ENCODE measurements around the gene PI16.

Gene PI16

DNA sequence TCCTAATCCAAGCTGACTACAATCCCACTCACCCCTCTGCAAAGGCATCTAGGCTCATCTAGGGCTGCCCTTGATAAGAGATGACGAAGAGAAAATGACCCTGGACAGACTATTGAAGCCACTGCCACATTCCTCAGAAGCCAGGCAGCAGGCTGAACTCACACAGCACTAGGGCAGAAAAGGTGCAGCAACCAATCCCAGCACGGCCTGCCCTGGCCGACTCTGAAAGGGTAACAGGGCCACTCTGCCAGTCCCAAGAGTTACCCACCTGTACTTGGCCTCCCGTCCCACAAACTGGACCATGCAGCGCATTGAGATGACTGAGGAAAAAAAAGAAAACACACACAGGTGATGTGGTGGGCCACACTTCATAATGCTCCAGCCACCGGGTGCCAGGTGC lies 22.4 kb downstream of the PI16 start:
- H3K36me3 ChIP-seq (ENCODE audit: control insufficient read depth, insufficient read depth, low read length), result peaks cover 78% of the 10 kb centered on the region
- H3K4me1 ChIP-seq (ENCODE audit: control insufficient read depth, insufficient read depth, low read length), result peaks cover 16% of the 10 kb centered on the region
- no peak overlapping the region for H3K27ac ChIP-seq (ENCODE audit: low read depth, low read length)
- no peak overlapping the region for H3K4me3 ChIP-seq (ENCODE audit: low read depth, low read length)
- H3K27me3 ChIP-seq (ENCODE audit: control insufficient read depth, insufficient read depth, low read length), result no peaks in the 10 kb centered on the region
- H3K9ac ChIP-seq (ENCODE audit: low read depth, low read length), result no peak overlapping the region
- H3K9me3 ChIP-seq (ENCODE audit: control insufficient read depth, insufficient read depth, low read length), result no peaks in the 10 kb centered on the region

DNA sequence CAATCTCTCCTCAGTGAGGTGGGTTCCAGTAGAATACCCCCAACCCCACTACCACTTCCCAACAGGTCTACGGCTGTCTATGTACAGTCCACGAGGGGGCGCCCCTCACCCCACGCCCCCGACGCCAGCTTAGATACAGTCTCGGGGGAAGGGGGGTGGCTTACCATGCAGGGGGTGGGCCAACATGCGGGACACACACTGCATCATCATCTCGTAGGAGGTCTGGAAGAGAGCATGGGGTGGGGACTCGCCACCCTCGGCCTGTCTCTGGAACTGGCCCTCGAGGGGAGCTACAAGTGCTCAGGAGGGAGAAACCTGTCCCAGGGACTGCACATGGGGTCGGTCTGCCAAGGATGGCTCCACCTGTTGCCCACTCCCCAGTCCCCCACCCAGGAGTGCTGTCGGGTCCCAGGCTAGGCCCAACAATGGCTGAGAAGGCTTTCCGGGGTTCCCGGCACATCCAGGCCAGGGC lies 23.0 kb downstream of the PI16 start:
- Histone ChIP-seq H3K4me3 (ENCODE audit: low read depth, low read length) (no peak overlapping the region), H3K36me3 (ENCODE audit: control insufficient read depth, insufficient read depth, low read length) (peaks cover 72% of the 10 kb centered on the region), H3K9me3 (ENCODE audit: control insufficient read depth, insufficient read depth, low read length) (no peaks in the 10 kb centered on the region), H3K4me1 (ENCODE audit: control insufficient read depth, insufficient read depth, low read length) (peaks cover 18% of the 10 kb centered on the region), H3K27me3 (ENCODE audit: control insufficient read depth, insufficient read depth, low read length) (no peaks in the 10 kb centered on the region), H3K27ac (ENCODE audit: low read depth, low read length) (no peak overlapping the region), H3K9ac (ENCODE audit: low read depth, low read length) (no peak overlapping the region)

DNA sequence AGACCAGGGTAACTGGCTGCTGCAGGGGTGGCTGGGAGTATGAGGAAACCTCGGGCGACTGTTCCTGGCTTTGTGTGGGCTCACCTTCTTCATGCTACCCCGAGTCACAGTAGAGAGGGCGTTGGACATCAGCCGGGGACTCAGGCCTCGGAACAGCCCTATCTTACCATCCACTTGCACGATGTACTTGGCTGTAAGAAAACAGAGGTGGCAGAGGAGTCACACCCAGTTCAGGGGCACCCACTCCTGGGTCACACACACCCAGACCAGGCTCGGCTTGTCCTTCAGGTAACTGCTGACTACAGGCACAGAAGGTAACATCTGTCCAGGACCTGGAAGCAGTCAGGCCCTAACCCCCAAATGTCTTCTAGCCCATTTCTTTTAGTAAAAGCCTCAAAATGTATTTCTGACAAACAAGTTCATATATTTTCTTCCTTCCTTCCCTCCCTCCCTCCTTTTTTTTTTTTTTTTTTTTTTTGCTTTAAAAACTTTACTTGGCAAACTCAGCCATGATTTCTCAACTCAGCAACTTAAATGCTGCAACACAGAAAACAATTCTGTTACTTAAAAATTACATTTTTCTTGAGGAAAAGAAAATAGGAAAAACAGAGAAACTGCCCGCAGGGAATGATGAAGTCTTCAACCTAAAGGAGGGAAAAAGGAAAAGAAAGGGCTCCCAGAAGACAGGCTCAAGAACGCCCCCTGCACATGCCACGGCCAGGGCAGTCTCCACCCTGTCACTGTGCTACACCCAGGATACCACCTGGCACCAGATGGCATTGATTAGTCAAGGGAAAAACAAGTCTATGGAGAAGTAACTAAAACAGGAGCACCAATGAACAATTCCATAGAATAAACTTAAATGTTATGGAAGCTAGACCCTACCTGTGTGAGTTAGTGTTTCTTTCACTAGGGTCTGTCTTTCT lies 24.1 kb downstream of the PI16 start:
- no peak overlapping the region for H3K4me3 ChIP-seq (ENCODE audit: low read depth, low read length)
- peaks cover 60% of the 10 kb centered on the region for H3K36me3 ChIP-seq (ENCODE audit: control insufficient read depth, insufficient read depth, low read length)
- H3K9ac ChIP-seq (ENCODE audit: low read depth, low read length), result no peak overlapping the region
- H3K27ac ChIP-seq (ENCODE audit: low read depth, low read length), result no peak overlapping the region
- peaks cover 18% of the 10 kb centered on the region for H3K4me1 ChIP-seq (ENCODE audit: control insufficient read depth, insufficient read depth, low read length)
- no peaks in the 10 kb centered on the region for H3K9me3 ChIP-seq (ENCODE audit: control insufficient read depth, insufficient read depth, low read length)
- no peaks in the 10 kb centered on the region for H3K27me3 ChIP-seq (ENCODE audit: control insufficient read depth, insufficient read depth, low read length)

DNA sequence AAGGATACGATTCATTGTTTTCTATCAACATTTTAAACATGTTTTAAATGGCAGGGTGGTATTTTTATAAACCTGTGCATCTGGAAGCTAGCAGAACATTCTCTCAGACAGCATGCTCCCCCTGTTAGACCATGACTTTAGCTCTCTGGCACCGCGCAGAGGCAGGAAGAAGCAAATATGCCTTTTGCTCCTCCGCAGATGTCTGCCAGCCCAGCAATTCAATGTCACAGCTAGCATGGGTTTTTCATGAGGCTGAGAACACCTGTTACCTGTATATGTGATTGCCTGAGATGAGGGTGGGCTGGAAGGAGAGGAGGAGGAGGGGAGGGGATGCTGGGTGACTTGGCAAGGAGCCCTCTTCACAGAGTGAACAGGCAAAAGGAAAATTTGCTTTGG lies 24.8 kb downstream of the PI16 start:
- no peaks in the 10 kb centered on the region for H3K27me3 ChIP-seq (ENCODE audit: control insufficient read depth, insufficient read depth, low read length)
- H3K9me3 ChIP-seq (ENCODE audit: control insufficient read depth, insufficient read depth, low read length), result no peaks in the 10 kb centered on the region
- H3K4me3 ChIP-seq (ENCODE audit: low read depth, low read length), result no peak overlapping the region
- H3K27ac ChIP-seq (ENCODE audit: low read depth, low read length), result no peak overlapping the region
- H3K9ac ChIP-seq (ENCODE audit: low read depth, low read length), result no peak overlapping the region
- peaks cover 23% of the 10 kb centered on the region for H3K4me1 ChIP-seq (ENCODE audit: control insufficient read depth, insufficient read depth, low read length)
- peaks cover 53% of the 10 kb centered on the region for H3K36me3 ChIP-seq (ENCODE audit: control insufficient read depth, insufficient read depth, low read length)

DNA sequence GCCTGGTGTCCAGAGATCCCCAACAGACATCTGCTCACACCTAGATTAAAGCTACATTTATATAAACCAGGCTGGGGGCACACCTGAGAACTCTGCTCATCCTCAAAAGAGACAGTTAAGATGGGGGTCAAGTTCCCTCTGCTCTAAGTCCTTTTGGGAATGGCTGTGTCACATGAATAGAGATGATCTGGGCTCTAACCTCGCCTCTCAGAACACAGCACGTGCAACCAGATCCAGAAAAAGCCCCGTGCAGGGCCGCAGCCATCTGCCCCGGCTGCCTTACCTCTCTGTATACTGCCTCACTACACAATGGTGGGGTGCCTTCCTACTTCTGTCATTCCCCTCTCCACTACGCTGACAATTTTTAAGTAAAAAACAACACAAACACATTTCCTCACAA lies 25.6 kb downstream of the PI16 start:
- peaks cover 46% of the 10 kb centered on the region for H3K36me3 ChIP-seq (ENCODE audit: control insufficient read depth, insufficient read depth, low read length)
- no peak overlapping the region for H3K27ac ChIP-seq (ENCODE audit: low read depth, low read length)
- no peak overlapping the region for H3K9ac ChIP-seq (ENCODE audit: low read depth, low read length)
- H3K4me3 ChIP-seq (ENCODE audit: low read depth, low read length), result no peak overlapping the region
- no peaks in the 10 kb centered on the region for H3K27me3 ChIP-seq (ENCODE audit: control insufficient read depth, insufficient read depth, low read length)
- peaks cover 27% of the 10 kb centered on the region for H3K4me1 ChIP-seq (ENCODE audit: control insufficient read depth, insufficient read depth, low read length)
- H3K9me3 ChIP-seq (ENCODE audit: control insufficient read depth, insufficient read depth, low read length), result no peaks in the 10 kb centered on the region

DNA sequence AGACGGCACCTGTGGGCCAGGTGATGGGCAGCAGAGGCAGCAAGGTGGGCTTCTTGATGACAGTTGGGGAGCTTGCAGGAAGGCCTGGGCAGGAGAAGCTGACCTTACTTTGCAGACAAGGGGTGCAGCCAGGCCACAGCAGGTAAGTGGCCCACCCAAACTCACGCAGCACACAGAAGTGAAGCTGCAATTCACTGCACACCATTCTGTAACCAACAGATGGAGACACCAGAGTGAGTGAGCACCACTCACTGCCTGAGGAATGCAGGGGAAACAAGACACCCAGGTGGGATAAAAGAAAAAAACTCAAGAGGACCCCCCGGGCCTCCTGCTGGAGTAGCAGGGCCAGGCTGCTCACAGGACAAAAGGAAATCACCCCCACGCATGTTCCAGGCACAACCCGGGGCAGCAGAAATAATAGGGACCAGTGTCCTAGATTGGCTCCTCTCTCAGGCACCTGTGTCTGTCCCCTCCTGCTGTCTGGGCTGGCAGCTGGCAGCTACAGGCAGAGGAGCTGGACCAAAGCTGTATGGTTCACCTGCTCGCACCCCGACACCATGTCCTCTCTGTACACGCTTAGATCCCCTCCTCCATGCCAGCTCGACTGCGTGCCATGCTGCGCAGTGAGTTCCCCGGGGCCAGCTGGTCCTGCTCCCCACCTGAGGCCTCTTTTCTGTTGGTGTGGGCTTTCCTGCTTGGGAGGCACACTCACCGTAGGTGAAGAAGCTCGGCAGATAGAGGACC lies 26.5 kb downstream of the PI16 start:
- H3K27me3 ChIP-seq (ENCODE audit: control insufficient read depth, insufficient read depth, low read length), result no peaks in the 10 kb centered on the region
- peak overlapping the region; percentile 52 for H3K27ac ChIP-seq (ENCODE audit: low read depth, low read length)
- peaks cover 27% of the 10 kb centered on the region for H3K4me1 ChIP-seq (ENCODE audit: control insufficient read depth, insufficient read depth, low read length)
- H3K4me3 ChIP-seq (ENCODE audit: low read depth, low read length), result no peak overlapping the region
- H3K9me3 ChIP-seq (ENCODE audit: control insufficient read depth, insufficient read depth, low read length), result no peaks in the 10 kb centered on the region
- H3K36me3 ChIP-seq (ENCODE audit: control insufficient read depth, insufficient read depth, low read length), result peaks cover 36% of the 10 kb centered on the region
- H3K9ac ChIP-seq (ENCODE audit: low read depth, low read length), result 0 out of 2 replicates have a peak overlapping the region, but pooled peaks have one; percentile 18

DNA sequence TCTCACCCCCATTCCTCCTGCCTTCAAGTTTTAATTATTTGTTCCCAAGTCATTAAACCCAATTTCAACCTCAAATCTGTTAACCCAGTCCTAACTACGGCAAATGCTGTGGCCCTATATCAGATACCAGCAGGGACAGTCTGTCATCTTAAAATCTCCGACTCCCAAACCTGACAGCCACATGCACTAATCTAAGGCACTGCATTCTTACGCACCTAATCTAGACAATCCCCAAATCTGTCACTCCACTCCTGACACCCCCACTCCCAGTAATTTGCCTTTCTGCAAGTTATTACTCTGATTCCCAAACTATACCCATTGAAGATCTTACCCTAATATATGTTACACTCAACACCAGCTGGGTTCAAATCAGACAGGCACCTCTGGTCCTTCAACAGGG lies 29.0 kb downstream of the PI16 start:
- H3K27ac ChIP-seq (ENCODE audit: low read depth, low read length), result no peak overlapping the region
- no peak overlapping the region for H3K9ac ChIP-seq (ENCODE audit: low read depth, low read length)
- peaks cover 31% of the 10 kb centered on the region for H3K4me1 ChIP-seq (ENCODE audit: control insufficient read depth, insufficient read depth, low read length)
- H3K4me3 ChIP-seq (ENCODE audit: low read depth, low read length), result no peak overlapping the region
- H3K27me3 ChIP-seq (ENCODE audit: control insufficient read depth, insufficient read depth, low read length), result no peaks in the 10 kb centered on the region
- H3K36me3 ChIP-seq (ENCODE audit: control insufficient read depth, insufficient read depth, low read length), result peaks cover 12% of the 10 kb centered on the region
- no peaks in the 10 kb centered on the region for H3K9me3 ChIP-seq (ENCODE audit: control insufficient read depth, insufficient read depth, low read length)

DNA sequence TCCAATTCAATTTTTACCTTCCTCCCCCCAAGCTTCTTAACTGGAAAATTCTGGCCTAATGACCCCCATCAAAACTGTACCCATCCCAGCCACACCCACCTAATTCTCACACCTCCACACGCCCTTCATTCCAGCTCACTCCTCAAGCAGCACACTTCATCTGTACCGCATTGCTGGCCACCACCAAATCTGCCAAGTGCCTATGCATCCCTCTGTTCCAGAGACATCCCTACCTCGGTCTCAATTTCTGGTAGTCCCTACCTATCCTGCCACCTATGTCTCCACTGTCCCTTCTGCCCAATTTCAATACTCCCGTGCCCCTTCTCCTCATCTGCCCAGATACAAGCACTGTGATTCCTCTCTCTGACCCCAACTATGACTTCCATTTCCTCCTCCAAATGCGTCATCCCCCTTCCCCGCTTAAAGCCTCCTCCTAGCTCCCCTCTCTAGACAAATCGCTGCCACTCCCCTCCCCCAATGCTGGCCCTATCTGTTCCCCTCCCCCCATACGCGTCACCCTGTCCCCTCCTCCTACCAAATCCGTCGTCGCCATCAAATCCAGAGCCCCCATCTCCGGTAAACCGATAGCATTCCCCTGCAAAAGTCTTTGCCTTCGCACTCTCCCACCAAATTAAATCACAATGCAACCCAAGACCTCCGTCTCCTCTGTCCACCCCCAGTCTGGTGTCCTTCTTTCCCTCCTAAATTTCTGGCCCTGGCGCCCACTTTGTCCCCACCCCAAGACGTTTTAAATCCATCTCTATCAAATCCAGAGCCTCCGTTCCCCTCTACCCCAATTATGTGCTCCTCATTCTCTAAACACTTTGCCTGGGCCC lies 30.3 kb downstream of the PI16 start:
- Histone ChIP-seq H3K36me3 (ENCODE audit: control insufficient read depth, insufficient read depth, low read length) (0 out of 2 replicates have a peak, but pooled peaks cover 4% of the 10 kb centered on the region), H3K27ac (ENCODE audit: low read depth, low read length) (peak overlapping the region; percentile 31), H3K9me3 (ENCODE audit: control insufficient read depth, insufficient read depth, low read length) (no peaks in the 10 kb centered on the region), H3K27me3 (ENCODE audit: control insufficient read depth, insufficient read depth, low read length) (no peaks in the 10 kb centered on the region), H3K4me3 (ENCODE audit: low read depth, low read length) (peak overlapping the region; percentile 75), H3K4me1 (ENCODE audit: control insufficient read depth, insufficient read depth, low read length) (peaks cover 31% of the 10 kb centered on the region), H3K9ac (ENCODE audit: low read depth, low read length) (peak overlapping the region; percentile 71)

DNA sequence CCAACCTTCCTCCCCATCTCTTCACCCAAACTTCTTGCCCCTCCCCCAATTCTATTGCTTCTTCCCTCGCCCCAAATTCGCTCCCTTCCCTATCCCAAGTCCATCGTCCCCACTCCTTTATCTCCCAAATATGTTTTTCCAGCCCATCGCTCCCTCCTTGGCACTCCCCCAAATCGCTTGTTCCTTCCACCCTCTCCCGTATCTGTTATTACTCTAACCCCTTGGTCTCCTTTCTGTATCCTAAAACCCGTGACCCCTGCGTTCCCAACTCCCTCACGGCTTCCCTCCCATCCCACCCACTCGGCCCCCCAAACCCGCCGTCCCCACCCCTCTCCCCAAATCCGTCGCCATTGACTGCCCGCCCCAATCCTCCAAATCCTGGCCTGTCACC lies 30.9 kb downstream of the PI16 start:
- no peaks in the 10 kb centered on the region for H3K9me3 ChIP-seq (ENCODE audit: control insufficient read depth, insufficient read depth, low read length)
- peak overlapping the region; percentile 83 for H3K27ac ChIP-seq (ENCODE audit: low read depth, low read length)
- H3K27me3 ChIP-seq (ENCODE audit: control insufficient read depth, insufficient read depth, low read length), result no peaks in the 10 kb centered on the region
- H3K4me3 ChIP-seq (ENCODE audit: low read depth, low read length), result peak overlapping the region; percentile 75
- H3K4me1 ChIP-seq (ENCODE audit: control insufficient read depth, insufficient read depth, low read length), result peaks cover 31% of the 10 kb centered on the region
- 0 out of 2 replicates have a peak, but pooled peaks cover 2% of the 10 kb centered on the region for H3K36me3 ChIP-seq (ENCODE audit: control insufficient read depth, insufficient read depth, low read length)
- peak overlapping the region; percentile 86 for H3K9ac ChIP-seq (ENCODE audit: low read depth, low read length)

DNA sequence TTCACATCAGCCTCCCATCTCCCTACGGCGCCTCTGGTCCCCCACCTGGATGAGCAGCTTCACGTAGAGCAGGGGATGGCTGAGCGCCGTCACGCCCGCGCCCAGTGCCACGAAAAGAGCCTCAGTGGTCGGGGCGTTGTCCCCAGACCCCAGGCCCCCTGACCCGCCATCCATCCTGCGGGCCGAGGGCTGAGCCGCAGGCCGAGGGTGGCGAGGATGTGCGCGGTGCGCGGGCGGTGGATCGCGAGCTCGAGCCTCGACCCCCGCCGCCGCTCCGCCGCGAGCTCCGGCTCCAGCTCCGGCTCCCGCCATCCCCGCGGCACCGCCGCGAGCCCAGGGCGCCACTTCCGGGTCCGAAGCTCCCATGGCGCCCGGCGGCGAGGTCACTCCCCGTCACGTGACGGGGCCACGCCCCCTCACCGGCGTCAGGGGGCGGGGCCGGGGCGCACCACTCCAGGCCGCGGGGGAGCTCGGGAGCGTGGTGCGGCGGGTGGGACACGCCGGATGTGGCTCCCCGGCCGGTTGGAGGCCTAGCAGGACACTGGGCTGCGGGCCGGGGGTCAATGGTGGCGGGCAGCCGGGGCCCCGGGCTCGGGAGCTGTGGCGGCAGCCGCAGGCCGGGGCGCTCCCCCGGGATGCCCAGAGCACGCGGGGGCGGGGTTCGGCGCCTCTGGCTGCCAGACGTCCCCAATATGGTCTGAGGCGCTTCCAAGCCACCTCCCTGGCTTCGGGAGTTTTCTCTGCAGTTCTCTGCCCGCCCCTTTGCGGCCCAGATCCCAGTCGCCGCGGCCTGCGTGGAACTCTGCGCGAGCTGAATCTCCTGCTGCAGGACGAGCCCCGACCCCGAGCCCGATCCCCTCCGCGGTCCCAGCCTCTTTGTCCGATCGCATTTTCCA lies 31.5 kb downstream of the PI16 start, which contains the start of gene MTCH1:
Gene MTCH1 (minus strand): TSS at position 389 of the 896 bp plus-strand sequence. CDS start 23 bp downstream, at position 366.
- H3K9ac ChIP-seq (ENCODE audit: low read depth, low read length), result peak within 1 kb of the TSS; percentile 90
- H3K9me3 ChIP-seq (ENCODE audit: control insufficient read depth, insufficient read depth, low read length), result no peaks in the 10 kb centered on the region
- H3K4me3 ChIP-seq (ENCODE audit: low read depth, low read length), result peak within 1 kb of the TSS; percentile 75
- H3K4me1 ChIP-seq (ENCODE audit: control insufficient read depth, insufficient read depth, low read length), result peaks cover 24% of the 10 kb centered on the region
- H3K27ac ChIP-seq (ENCODE audit: low read depth, low read length), result peak within 1 kb of the TSS; percentile 86
- H3K36me3 ChIP-seq (ENCODE audit: control insufficient read depth, insufficient read depth, low read length), result no peaks in the 10 kb centered on the region
- no peaks in the 10 kb centered on the region for H3K27me3 ChIP-seq (ENCODE audit: control insufficient read depth, insufficient read depth, low read length)
